Ammon's horn (tissue), 1 donor: ENCODE data around the gene CNTF.

ENCODE experiments used
- DNase-seq: peaks from one replicate; pipeline ENCODE4 v3.0.0-alpha.2; 2016; ENCODE audit warnings: low spot score

CNTF gene

GRCh38 chr11:58606930-58607714 is 15.3 kb upstream of the CNTF start:
- no peak for DNase-seq

- no peak for DNase-seq
Observed at GRCh38 chr11:58608331-58608730, 14.1 kb upstream of the CNTF start.

GRCh38 chr11:58609723-58610122 is 12.7 kb upstream of the CNTF start:
- peak; percentile 47 for DNase-seq

GRCh38 chr11:58613228-58613627 is 9.2 kb upstream of the CNTF start:
- no peak for DNase-seq

GRCh38 chr11:58615559-58615958 is 6.9 kb upstream of the CNTF start:
- no peak for DNase-seq

GRCh38 chr11:58616594-58616993 is 5.9 kb upstream of the CNTF start:
- no peak for DNase-seq

- DNase-seq = peak; percentile 19
Observed at GRCh38 chr11:58617976-58618557, 4.4 kb upstream of the CNTF start.

DNA sequence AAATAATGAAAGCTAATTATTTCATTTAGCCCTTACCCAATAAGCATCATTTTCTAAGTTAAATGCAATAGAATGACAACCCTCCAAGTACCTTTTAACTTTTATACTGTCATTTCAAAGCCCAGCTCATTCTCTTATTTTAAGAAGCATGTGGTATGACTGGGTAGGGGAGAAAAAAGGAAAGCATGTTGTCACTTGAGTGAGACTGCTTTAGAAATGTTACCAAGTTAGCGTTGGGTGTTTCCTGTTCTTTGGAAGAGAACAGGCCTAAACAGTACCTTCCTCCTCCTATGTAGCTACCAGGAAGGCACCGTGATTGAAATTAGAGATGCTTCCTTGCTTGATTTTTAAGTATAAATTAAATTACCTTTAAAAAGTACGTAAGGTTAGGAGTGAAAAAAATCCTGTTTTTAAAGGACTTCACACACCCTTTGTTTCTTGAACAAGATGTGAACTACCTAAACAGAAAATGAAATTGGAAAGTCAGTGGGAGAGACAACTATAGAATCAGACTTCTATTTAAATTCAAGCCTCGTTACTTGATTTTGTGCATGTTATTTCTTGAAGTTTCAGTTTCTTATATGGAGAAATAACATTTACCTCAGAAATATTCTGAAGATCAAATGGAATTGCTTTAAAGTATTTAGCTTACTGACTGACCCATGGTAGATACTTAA is 741 bp upstream of the CNTF start:
- no peak for DNase-seq

DNA sequence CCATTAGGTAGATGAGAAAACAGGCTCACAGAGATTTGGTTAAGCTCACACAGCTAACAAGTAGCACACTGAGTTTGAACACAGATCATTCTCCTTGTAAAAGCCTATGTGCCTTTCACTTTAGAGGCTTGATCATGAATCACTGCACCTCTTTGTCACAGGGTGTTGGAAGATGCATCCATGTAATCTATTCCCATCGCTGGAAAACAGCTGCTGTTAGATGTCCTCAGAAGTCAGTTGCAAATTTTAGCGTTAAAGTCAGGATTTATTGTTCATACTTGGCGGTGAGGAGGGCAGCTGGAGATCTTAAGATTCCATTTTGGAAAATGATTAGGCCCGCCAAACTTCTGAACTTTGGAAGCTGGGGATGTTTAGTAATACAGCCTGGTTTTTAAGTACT is 2.6 kb downstream of the CNTF start:
- DNase-seq = no peak

DNA sequence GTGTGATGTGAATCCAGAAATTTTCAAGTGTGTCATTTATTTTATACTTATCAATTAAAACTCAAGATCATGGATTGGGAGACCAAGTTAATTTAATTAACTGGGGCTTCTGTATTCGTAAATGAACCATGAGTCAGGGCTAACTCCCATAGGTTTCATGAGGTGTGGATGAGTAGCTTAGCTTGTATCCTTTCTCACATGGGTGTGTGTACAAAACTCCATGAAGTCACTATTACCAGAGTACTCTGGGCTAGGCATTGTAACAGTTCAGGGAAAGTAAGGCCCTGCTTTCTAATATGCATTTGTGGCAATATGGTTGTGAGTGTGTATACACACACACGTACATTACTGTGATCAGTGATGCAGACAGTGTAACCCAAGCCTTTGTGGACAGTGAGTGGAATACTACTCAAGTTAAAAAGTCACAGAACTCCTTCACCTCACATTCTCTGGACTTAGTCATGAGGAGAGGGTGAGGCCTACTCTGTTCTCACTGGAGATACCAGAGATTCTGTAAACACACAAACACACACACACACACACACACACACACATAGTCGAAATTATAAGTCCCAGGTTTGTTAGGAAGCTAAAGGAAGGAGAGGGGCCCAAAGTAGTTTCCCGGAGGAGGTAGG is 3.5 kb downstream of the CNTF start:
- no peak for DNase-seq

- DNase-seq = no peak
Observed at GRCh38 chr11:58626934-58627483, 4.5 kb downstream of the CNTF start.

DNA sequence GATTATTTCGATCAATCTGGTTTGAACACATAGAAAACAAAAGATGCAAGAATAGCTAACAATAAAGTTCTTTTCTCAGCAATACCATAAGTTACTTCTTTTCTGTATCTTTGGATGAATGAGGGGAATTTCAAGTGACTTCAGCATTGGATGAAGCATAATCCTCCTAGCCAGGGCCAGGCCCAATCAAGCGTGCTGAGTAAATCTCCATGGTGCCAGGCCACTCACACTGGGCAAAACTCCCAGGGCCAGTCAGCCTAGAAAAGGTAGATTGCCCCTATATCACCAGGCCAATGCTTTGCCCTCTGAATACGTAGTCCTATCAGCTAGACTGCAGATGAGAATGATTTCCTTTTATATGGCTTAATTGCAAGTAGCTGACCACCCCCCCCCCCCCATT is 6.0 kb downstream of the CNTF start:
- peak; percentile 43 for DNase-seq

DNA sequence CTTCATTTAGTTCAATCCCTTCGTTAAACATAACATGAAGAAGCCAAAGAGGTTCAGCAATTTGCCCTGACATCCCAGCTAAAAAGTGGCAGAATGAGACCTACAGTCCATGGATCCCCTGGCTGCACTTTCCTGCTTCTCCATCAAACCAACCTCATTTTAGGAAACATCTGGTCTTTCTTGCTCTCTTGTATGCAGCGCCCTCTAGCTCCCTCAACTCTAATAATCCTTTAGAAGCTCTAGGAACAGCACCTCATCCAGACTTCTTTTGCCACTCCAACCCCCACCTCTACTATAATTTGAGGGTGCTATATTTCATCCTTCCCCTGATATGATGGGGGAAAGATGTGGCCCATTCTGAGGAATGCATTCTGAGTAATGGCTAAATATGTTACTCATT is 7.4 kb downstream of the CNTF start:
- DNase-seq = peak; percentile 60

GRCh38 chr11:58631378-58631777 is 8.9 kb downstream of the CNTF start:
- DNase-seq = no peak

DNA sequence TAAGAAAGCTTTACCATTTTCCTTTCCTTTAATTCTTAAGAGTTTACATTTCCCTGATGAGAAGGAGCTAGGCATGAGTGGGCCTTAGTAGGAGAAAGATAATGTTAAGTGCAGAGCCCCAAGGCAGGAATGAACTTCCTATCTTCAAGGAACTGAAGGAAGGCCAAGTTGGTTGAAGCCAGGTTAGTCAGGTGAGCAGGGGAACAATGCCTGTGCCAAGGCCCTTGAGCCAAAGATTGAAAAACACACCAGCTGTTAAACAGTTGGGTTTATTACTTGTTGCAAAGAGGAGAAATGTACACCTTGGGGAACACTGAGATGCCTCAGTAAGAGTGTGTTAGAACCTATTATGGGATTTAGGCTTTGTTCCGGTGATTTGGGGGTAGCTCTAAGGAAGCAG is 10.0 kb downstream of the CNTF start:
- no peak for DNase-seq

DNA sequence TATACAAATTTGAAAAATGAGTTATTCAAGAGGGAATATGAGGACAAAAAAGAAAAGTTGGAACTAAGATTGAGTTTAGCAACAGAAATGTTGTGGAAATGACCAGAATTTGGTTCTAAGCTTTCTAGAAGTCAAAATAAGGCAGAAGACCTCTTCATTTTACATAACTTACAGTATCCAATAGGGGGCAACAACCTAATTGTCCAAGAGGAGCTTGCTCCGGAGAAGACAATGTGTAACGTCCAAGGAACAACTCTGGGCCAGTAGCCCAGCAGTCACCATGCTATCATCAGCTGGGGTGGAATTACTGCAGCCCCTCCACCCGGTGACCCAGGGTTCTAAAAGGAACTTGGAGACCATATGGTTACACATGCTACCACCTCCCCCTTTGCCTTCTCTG is 14.1 kb downstream of the CNTF start:
- DNase-seq = no peak

DNA sequence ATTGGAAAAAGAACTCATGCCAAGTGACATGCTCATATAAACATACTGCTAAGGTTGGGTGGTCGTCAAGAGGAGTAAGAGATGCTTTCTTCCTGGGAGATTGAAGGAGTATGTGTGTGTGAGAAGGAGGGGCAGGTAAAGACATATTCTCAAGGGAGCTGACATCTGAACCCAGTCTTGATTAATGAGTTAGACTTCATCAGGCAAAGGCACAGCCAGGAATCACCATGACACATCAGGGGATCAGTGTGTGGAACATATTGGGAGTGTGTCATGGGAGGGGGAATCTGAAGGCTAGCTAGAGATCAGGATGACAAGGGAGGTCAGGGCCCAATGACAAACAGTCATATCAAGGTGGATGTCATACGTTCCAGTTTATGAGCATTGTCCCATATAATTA is 14.9 kb downstream of the CNTF start:
- DNase-seq = no peak

- DNase-seq = no peak
Observed at GRCh38 chr11:58639103-58639502, 16.6 kb downstream of the CNTF start.

GRCh38 chr11:58639669-58640068 is 17.2 kb downstream of the CNTF start:
- peak; percentile 25 for DNase-seq

- no peak for DNase-seq
Observed at GRCh38 chr11:58640386-58641023, 18.0 kb downstream of the CNTF start.

DNA sequence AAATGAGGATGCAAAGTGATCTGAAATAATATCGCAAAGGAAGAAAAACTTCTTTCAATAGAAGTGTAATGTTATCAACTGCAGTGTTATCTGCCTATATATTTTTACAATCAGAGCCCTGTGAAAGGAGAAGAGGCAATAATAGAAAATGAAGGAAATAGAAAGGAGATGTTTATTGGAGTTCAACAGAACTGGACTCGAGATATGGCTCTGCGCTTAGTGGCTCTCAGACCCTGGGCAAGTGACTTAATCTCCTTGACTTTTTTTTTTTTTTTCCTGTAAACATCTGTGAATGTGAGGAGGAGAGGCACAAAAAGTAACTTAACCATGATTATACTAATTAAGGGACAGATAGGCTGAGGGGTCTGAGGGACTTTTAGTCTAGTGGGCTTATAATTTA is 18.9 kb downstream of the CNTF start:
- DNase-seq = no peak
